RWPE1 (cell line): ENCODE data around the gene TRAPPC6A.

Experiments used
- CTCF ChIA-PET: fragments of 350-600 bp; sonication (Branson Sonifier 250); formaldehyde crosslinking; extraction: SDS; loops from one replicate; lab custom pipeline; 2021; lab: Yijun Ruan, JAX
- POLR2A ChIA-PET: fragments of 400-600 bp; formaldehyde crosslinking; extraction: SDS; loops from one replicate; lab custom pipeline; 2020; ENCODE audit warnings: antibody characterized with exemption; ENCODE audit not compliant: low non-redundant PET; lab: Yijun Ruan, JAX
- DNase-seq: peaks from one replicate; pipeline ENCODE4 v3.0.0; 2012; ENCODE audit warnings: low spot score
- H3K27ac ChIP-seq: fragments of 450-650 bp; 2 replicates; pipeline ENCODE4 v1.5.1; 2017
- TF ChIP-seq, protein P1 (sequence below): fragments of 450-650 bp; conservative IDR thresholded peaks from 2 replicates; pipeline ENCODE4 v1.5.1; 2017; ENCODE audit warnings: low read depth, mild to moderate bottlenecking

Gene TRAPPC6A

DNA sequence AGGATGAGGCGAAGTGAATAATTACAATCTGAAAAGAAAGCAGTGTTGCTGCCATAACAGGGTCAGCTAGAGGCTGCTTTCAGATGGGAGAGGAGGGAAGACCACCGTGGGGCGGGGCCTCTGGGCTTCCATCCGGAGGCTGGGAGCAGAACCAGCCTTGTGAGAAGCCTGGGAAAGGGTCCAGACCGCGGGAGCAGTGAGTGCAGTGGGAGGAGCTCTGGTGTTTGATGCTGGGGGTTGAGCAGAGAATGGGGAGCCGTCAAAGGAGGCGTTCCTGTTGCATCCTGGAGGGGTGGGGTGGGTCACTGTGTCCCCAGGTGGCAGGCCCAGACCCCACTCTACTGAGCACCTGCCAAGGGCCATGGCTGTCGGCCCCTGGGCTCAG lies 35.3 kb downstream of the TRAPPC6A start:
- CTCF ChIA-PET, result no interaction called here
- POLR2A ChIA-PET, result no interaction called here
- H3K27ac ChIP-seq, result peak overlapping the region; percentile 55
- no peak for DNase-seq
- TF ChIP-seq, protein P1, sequence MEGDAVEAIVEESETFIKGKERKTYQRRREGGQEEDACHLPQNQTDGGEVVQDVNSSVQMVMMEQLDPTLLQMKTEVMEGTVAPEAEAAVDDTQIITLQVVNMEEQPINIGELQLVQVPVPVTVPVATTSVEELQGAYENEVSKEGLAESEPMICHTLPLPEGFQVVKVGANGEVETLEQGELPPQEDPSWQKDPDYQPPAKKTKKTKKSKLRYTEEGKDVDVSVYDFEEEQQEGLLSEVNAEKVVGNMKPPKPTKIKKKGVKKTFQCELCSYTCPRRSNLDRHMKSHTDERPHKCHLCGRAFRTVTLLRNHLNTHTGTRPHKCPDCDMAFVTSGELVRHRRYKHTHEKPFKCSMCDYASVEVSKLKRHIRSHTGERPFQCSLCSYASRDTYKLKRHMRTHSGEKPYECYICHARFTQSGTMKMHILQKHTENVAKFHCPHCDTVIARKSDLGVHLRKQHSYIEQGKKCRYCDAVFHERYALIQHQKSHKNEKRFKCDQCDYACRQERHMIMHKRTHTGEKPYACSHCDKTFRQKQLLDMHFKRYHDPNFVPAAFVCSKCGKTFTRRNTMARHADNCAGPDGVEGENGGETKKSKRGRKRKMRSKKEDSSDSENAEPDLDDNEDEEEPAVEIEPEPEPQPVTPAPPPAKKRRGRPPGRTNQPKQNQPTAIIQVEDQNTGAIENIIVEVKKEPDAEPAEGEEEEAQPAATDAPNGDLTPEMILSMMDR, result no peak

DNA sequence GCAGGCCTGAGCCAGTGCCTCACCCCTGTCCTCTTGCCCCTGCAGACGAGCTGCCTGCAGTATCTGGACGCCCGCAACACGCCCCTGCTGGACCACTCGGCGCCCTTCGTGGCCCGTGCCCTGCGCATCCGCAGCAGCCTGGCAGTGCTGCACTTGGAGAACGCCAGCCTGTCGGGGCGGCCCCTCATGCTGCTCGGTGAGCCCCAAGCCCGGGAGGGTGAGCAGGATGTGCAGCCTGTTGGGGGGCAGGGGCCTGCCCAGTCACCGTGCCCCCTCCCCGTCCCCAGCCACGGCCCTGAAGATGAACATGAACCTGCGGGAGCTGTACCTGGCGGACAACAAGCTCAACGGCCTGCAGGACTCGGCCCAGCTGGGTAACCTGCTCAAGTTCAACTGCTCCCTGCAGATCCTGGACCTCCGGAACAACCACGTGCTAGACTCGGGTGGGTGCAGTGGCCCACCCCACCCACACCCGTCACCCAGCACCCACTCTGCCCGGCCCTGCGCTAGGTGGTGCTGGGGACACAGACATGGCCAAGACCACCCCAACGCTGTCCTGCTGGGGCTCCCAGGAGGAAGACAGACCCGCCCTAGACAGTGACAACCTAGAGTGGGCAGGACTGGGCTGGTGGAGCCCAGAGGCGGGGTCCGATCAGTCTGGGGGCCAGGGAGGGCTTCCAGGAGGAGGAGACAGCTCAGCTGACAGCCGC lies 35.9 kb downstream of the TRAPPC6A start:
- DNase-seq, result no peak
- CTCF ChIA-PET, result interaction anchor here (1.0 kb wide), 1 partner anchor 11 kb away, joined by 3 read pairs; no protein-coding TSS in a partner anchor
- TF ChIP-seq, protein P1, result no peak
- H3K27ac ChIP-seq, result peak overlapping the region; percentile 55
- POLR2A ChIA-PET, result no interaction called here

DNA sequence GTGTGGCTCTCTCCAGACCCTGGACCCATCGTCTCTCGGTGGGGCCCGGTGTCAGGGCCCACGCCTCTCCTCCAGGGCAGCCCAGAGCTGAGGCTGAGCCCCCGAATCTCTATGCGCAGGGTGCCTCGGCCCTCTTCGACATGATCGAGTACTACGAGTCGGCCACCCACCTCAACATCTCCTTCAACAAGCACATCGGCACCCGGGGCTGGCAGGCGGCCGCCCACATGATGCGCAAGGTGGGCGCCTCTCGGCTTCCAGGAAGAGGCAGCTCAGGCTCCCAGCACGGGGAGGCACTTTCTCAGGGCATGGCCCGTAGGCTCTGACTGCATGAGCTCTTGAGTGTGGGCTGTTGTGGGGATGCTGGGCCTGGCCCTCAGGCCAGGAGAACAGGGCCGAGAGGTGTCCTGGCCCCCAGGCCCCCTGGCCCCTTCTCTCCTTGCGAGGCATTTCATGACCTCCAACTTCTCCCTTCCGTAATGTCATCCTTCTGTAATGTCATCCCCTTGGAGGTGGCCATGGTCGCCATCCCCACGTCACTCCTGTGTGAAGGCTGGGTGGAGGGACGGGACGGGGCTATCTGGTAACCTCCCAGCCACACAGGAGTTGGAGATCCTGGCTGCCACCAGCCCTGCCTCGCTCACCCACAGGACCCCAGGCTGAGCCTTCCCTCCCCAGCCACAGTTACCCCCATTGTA lies 36.7 kb downstream of the TRAPPC6A start:
- no peak for DNase-seq
- H3K27ac ChIP-seq, result peak overlapping the region; percentile 65
- TF ChIP-seq, protein P1, result no peak
- ChIA-PET CTCF (interaction anchor here (1.0 kb wide), 1 partner anchor 10 kb away, joined by 3 read pairs; no protein-coding TSS in a partner anchor), POLR2A (no interaction called here)

DNA sequence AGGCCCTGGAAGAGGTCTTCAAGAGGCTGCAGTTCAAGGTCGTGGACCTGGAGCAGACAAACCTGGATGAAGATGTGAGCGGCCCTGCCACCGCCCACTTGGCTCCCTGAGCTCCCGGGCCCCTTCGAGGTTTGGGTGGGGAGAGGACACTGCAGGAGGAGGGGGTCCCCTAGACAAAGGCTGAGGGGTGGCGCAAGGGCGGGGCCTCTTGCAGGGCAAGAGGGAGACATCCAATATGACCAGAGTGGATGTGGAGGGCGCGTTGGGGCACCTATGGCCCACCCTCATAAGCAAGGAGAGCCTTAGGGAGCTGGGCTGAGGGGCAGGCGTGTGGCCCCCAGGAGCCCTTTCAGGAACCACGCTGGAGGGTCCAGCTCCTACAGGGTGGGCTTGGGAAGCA lies 37.5 kb downstream of the TRAPPC6A start:
- no peak for DNase-seq
- TF ChIP-seq, protein P1, result no peak
- H3K27ac ChIP-seq, result peak overlapping the region; percentile 65
- CTCF ChIA-PET, result no interaction called here
- POLR2A ChIA-PET, result no interaction called here

DNA sequence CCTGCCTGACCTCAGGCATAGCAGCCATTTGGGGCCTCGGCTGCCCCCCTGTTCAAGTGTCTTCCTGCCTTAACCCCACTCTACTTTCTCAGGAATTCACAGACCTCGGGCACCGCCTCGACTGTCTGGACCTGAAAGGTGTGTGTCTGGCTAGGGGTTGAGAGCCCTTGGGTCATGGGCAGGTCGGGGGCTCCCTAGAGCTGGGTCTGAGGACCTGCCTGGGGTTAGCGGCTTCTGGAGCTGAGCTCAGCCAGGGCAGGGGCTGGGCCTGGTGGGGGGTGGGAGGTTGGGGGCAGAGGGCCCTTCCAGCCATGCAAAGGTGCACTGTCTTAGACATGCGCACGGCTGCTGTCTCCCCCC lies 37.9 kb downstream of the TRAPPC6A start:
- peak overlapping the region; percentile 65 for H3K27ac ChIP-seq
- CTCF ChIA-PET, result no interaction called here
- TF ChIP-seq, protein P1, result no peak
- POLR2A ChIA-PET, result no interaction called here
- DNase-seq, result no peak

DNA sequence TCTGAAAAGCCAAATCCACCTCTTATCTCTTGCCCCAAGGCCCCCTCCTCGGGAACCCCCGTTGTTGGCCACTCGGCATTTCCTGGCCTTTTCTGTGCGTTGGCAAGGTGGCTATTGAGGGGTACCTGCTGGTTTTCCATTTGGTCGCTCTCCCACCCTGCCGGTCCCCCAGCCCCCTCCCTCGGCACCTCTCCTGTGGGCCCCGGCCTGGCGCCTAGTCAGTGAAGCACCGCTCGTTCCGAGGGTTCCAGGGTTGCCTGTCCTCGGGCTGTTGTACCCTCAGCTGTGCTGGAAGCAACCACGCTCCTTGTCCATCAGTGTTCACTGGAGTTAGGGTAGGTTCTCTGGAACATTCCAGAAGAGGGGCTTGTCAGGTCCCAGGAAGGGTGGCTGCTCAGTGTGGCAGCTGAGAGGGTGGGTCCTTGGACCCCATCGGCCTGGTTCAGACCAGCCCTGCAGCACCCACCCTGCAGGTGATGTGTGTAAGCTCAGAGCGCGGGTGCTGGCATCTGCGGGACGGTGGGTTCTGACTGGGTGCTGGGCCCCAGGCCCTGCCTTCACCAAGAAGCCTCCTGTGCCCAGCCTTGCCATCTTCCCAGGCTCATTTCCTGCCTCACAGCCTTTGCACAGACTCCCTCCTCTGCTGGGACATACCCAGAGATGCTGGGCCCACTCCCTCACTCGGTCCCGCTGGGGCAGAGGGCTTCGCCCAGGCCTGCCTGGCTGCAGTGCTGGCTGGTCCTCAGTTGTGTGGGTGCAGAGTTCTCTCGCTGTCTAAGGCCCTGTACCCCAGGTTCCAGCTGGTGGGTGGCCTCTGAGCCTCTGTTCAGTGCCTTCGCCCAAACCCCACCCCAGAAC lies 38.5 kb downstream of the TRAPPC6A start:
- POLR2A ChIA-PET, result no interaction called here
- H3K27ac ChIP-seq, result peak overlapping the region; percentile 65
- CTCF ChIA-PET, result no interaction called here
- no peak for DNase-seq
- TF ChIP-seq, protein P1, result no peak
